Measurements from ENCODE around the gene TRAF2. TPM values are rescaled to one million over a fixed set of nuclear protein-coding genes. Genes with fewer than 3 reads are reported as not detected.
A peak's percentile ranks its signal among the peaks of the same experiment; 100 is the strongest.

TRAF2 gene, protein sequence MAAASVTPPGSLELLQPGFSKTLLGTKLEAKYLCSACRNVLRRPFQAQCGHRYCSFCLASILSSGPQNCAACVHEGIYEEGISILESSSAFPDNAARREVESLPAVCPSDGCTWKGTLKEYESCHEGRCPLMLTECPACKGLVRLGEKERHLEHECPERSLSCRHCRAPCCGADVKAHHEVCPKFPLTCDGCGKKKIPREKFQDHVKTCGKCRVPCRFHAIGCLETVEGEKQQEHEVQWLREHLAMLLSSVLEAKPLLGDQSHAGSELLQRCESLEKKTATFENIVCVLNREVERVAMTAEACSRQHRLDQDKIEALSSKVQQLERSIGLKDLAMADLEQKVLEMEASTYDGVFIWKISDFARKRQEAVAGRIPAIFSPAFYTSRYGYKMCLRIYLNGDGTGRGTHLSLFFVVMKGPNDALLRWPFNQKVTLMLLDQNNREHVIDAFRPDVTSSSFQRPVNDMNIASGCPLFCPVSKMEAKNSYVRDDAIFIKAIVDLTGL
- total RNA-seq (54.5 and 55.4 TPM in 2 replicates), polyA plus RNA-seq (25.5 and 35.5 TPM in 2 replicates), polyA minus RNA-seq (32.1 and 36.9 TPM in 2 replicates)
- 10.7 TPM for total RNA-seq (2013)

DNA sequence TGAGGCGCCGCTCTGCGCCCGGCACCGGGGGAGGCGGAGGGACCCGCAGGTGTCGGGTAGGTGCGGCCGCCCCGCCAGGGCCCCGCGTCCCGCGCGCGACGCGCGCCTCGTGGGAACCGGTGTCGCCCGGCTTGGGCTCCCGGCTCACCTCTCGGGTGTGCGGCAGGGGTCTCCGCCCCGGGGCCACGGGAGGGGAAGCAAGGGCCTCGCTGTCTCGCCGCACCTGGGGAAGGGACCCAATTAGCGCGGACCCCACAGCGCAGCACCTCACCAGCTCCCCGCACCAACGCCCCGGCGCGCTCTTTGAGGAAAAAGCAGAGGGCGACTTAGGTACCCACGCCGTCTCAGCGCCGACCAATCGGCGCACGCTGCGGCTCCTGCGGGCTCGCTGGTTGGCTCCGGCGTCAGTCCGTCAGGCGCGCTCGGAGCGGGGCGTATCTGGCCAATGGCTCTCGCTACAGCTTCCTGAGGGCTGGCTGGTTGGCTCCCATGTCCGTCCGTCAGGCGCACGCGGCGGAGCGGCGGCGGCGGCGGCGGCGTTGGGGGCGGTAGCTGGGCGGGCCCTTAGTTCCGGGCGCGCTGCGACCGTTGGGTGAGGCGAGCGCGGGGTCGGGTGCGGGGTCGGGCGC, at the start of gene TRAF2:
Gene TRAF2, plus strand, starts transcription at position 567 of the 629 bp plus-strand sequence. CDS start 12,225 bp downstream, outside the sequence.
- Mint-ChIP-seq H3K27ac (peak within 1 kb of the TSS; percentile 87), H3K27me3 (no peaks in the 10 kb centered on the region), H3K9me3 (ENCODE audit: insufficient read depth) (no peaks in the 10 kb centered on the region), H3K4me1 (peaks cover 34% of the 10 kb centered on the region), H3K4me3 (peak within 1 kb of the TSS; percentile 91)
- POLR2A ChIA-PET, result interaction anchor here (0.7 to 4.7 kb wide), 4 partner anchors 9 to 57 kb away, joined by 3 to 23 read pairs (median 10); partner anchors contain the start of gene EDF1
- CTCF ChIA-PET, result interaction anchor here (0.7 to 1.2 kb wide), 4 partner anchors 16 to 149 kb away, joined by 3 read pairs; partner anchors contain the start of gene AJM1
- WGBS (ENCODE audit: insufficient coverage), result under 1% methylated on average over 88 of the region's 88 CpGs
- Histone ChIP-seq H3K9ac (ENCODE audit: low read length) (peak within 1 kb of the TSS; percentile 95), H3K36me3 (replicated peaks in 1 of 2; ENCODE audit: control extremely low read depth in 1 of 2, control insufficient read depth in 1 of 2, extremely low read depth in 1 of 2, insufficient read depth in 2 of 2, low read length in 1 of 2) (peaks cover 0 to 4% of the 10 kb centered on the region in 2 experiments), H3K4me1 (ENCODE audit: control insufficient read depth in 2 of 2, insufficient read depth in 2 of 2, low read length in 2 of 2) (peaks cover 28 to 36% of the 10 kb centered on the region in 2 donors), H3K9me3 (ENCODE audit: control extremely low read depth in 1 of 3, control insufficient read depth in 2 of 3, insufficient read depth in 1 of 3, low read length in 2 of 3) (no peaks in the 10 kb centered on the region), H4K20me1 (ENCODE audit: control insufficient read depth, insufficient read depth, low read length, poor library complexity, severe bottlenecking) (peaks cover 38% of the 10 kb centered on the region), H3K4me2 (replicated peaks; ENCODE audit: low read depth, low read length, poor library complexity, severe bottlenecking) (peak within 1 kb of the TSS; percentile 99), H3K27me3 (replicated peaks in 1 of 4; ENCODE audit: control extremely low read depth in 1 of 4, control insufficient read depth in 3 of 4, insufficient read depth in 4 of 4, low read length in 3 of 4) (no peaks in the 10 kb centered on the region), H3K79me2 (ENCODE audit: control insufficient read depth, insufficient read depth, low read length) (peaks cover 67% of the 10 kb centered on the region), H2AFZ (ENCODE audit: insufficient read depth, low read depth, low read length, poor library complexity, severe bottlenecking) (peak within 1 kb of the TSS; percentile 89), H3K4me3 (ENCODE audit: control extremely low read depth in 1 of 5, extremely low read depth in 1 of 5, insufficient read depth in 1 of 5, low read depth in 2 of 5, low read length in 4 of 5) (peak within 1 kb of the TSS; percentile 30 to 91 (median 83)), H3K27ac (ENCODE audit: low read length in 2 of 2) (peak within 1 kb of the TSS; percentile 78 to 99)
- intact Hi-C loops (cut with micrococcal nuclease), result loop anchor here (1.0 to 10.0 kb wide), 7 partner anchors 16 to 319 kb away; partner anchors contain the start of genes EDF1, FBXW5, NDOR1 and PAXX
- DNase-seq (peak; percentile 99), ATAC-seq (ENCODE audit: low read depth) (peak; percentile 91)
- TF ChIP-seq, protein P1, sequence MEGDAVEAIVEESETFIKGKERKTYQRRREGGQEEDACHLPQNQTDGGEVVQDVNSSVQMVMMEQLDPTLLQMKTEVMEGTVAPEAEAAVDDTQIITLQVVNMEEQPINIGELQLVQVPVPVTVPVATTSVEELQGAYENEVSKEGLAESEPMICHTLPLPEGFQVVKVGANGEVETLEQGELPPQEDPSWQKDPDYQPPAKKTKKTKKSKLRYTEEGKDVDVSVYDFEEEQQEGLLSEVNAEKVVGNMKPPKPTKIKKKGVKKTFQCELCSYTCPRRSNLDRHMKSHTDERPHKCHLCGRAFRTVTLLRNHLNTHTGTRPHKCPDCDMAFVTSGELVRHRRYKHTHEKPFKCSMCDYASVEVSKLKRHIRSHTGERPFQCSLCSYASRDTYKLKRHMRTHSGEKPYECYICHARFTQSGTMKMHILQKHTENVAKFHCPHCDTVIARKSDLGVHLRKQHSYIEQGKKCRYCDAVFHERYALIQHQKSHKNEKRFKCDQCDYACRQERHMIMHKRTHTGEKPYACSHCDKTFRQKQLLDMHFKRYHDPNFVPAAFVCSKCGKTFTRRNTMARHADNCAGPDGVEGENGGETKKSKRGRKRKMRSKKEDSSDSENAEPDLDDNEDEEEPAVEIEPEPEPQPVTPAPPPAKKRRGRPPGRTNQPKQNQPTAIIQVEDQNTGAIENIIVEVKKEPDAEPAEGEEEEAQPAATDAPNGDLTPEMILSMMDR (IDR thresholded peaks at IDR 0.05), result no peak
- TF ChIP-seq EZH2 (IDR thresholded peaks at IDR 0.05; ENCODE audit: borderline replicate concordance, insufficient read depth, low read depth, low read length, poor library complexity, severe bottlenecking), result no peak
